ENCODE measurements around the gene NCR3LG1.

- TF ChIP-seq CTCF (IDR thresholded peaks at IDR 0.05) (no peak), POLR2A (IDR thresholded peaks at IDR 0.05) (no peak)
These were observed 37.1 kb downstream of the NCR3LG1 start, which contains the start of gene KCNJ11 for GRCh38 chr11:17388609-17389210.
